Astrocyte (in vitro differentiated cells and primary cell): ENCODE data around the gene EPB41L4B.

Experiments used
- EZH2 ChIP-seq: IDR thresholded peaks from 2 replicates; pipeline ENCODE4 v1.6.1; 2012; ENCODE audit warnings: mild to moderate bottlenecking, low read length, inconsistent platforms; ENCODE audit not compliant: insufficient read depth
- TF ChIP-seq, protein P1 (sequence below): IDR thresholded peaks from 2 replicates; pipeline ENCODE4 v1.5.1; 2011; ENCODE audit warnings: low read depth, mild to moderate bottlenecking, inconsistent platforms, low read length, moderate library complexity; ENCODE audit not compliant: insufficient read depth

DNA sequence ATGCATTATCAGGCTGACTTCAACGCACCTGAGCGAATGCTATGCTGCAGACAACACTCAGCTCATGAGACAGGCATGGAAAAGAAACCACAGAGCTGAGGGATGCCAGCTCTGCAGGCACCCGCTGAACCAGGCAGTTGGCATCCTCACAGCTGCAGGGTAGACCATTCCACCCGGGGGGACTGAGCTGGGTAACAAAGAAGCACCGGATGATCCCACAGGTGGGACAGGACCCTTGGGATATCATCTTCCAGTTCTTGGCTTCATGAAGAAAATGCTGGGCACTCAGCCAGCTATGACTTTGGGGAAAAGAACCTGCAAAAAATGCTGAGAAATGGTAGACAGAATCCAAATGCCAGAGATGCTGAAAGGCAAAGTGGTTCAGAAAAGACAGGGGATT lies 9.6 kb downstream of the EPB41L4B start:
- TF ChIP-seq, protein P1, sequence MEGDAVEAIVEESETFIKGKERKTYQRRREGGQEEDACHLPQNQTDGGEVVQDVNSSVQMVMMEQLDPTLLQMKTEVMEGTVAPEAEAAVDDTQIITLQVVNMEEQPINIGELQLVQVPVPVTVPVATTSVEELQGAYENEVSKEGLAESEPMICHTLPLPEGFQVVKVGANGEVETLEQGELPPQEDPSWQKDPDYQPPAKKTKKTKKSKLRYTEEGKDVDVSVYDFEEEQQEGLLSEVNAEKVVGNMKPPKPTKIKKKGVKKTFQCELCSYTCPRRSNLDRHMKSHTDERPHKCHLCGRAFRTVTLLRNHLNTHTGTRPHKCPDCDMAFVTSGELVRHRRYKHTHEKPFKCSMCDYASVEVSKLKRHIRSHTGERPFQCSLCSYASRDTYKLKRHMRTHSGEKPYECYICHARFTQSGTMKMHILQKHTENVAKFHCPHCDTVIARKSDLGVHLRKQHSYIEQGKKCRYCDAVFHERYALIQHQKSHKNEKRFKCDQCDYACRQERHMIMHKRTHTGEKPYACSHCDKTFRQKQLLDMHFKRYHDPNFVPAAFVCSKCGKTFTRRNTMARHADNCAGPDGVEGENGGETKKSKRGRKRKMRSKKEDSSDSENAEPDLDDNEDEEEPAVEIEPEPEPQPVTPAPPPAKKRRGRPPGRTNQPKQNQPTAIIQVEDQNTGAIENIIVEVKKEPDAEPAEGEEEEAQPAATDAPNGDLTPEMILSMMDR: no peak
- no peak for TF ChIP-seq EZH2
